HL-60/S4 (cell line): ENCODE data around the gene CCSER1.
"Not testable (repeated sequence)": the region's sequence is repeated elsewhere in the genome, so short reads cannot be mapped to it uniquely, and the experiment has no call there.

ENCODE experiments used
- in situ Hi-C: fragments of 300-500 bp; cut with MboI; formaldehyde crosslinking; loops from 2 replicates; pipeline ENCODE4 v1.14.3; 2022; ENCODE audit warnings: low sequenced_read_pairs

The CCSER1 gene

DNA sequence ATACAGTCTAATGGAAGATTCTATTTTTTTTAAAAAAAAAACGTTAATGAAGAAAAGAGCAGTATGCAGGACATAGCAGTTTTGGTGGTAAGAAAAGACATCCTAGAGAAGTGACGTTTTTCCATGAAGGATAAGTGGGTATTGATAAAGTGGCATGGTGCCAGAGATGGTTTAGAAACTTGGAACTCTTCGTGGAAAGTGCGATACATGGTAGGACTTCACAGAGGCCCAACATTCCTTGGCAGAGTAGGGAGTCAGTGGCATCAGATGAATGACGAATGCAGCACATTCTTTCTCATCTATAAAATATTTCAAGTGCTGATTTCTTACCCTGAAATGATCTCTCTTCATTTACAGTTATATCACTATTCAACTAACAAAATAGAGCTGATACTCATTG, 298.7 kb downstream of the CCSER1 start:
- in situ Hi-C loops: no loop called here

DNA sequence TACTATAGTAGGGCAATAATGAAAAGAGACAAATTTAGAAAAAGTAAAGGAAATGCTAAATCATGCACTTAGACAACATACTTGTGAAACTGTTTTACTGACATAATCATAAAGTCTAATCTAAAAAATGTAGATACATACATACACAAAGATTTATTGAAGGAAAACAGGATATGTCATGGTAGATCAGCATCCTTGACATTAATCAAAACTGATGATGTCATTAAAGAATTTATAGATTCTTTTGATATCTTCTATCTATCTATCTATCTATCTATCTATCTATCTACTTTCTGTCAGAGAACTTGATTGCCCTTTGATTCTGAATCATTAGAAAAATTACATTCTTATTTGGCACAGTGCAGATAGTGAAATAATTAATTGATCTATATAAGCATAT, 311.3 kb downstream of the CCSER1 start:
- in situ Hi-C loops: no loop called here

GRCh38 chr4:90441770-90442169, 314.6 kb downstream of the CCSER1 start:
- in situ Hi-C loops: no loop called here

DNA sequence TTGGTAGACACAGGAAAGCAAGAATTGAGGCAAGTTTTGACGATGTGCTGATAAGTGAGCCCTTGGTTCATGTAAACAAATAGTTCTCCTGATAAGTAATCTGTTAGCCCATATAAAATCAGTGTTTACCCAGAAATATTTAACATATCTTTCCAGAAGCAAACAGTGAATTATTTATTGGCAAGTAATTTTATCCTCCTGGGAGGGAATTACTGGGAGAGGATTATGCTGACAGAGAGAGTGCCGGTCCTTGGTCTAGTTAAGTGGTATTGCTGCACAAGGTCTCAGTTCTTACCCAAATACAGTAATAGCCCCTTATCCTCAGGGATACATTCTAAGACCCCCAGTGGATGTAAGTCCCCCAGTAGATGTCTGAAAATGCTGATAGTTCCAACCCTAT, 315.4 kb downstream of the CCSER1 start:
- in situ Hi-C loops: no loop called here

DNA sequence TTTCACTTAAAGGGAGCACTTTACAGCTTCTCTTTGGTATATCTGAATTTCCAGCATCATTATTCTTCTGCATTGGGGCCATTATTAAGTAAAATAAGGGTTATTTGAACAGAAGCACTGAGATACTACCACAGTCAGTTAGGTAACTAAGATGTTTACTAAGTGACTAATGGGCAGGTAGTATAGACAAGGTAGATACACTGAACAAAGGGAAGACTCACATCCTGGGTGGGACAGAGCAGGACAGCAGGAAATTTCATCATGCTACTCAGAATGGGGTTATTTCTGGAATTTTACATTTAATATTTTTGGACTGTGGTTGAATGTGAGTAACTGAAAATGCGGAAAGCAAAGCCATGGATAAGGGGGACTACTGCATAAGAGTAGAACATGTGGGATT, 316.0 kb downstream of the CCSER1 start:
- in situ Hi-C loops: no loop called here

DNA sequence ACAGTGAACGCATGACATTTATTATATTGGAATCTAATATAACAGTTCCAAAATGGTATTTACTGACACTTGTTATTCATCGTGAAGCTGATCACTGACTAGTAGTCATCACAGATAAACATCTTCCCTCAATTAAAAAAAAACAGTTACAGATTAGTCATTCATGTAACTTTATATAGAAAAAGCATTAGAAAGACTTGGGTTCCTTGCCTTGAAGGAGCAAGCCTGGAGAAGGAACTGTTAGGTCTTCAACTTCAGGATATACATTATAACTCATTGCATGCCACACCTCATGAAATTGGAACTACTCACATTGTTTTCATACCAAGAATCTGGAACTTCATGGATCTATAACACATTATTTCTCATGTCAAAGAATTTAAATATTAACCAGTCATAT, 317.7 kb downstream of the CCSER1 start:
- in situ Hi-C loops: no loop called here

- in situ Hi-C loops: no loop called here
Measured at GRCh38 chr4:90445380-90445779, 318.2 kb downstream of the CCSER1 start.

DNA sequence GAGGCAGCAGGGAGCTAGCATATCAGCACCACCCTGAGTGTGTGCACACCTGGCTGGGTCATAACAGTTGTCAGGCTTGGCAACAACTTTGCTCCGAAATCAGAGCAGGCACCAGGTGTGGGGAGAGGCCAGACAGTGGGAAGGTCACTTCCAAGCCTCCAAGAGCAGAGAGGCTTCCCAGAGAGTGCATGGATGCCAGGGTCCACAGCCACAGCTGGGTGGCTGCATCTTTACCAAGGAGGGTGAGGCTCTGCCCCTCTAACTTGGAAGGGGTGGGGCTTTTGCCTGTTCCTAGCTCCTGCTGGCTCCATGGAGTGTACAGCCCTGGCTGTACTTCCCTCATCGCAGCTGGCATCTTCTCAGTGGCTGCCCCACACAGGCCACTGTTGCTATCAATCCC, 322.4 kb downstream of the CCSER1 start:
- in situ Hi-C loops: no loop called here

GRCh38 chr4:90456891-90457290, 329.7 kb downstream of the CCSER1 start:
- in situ Hi-C loops: no loop called here

DNA sequence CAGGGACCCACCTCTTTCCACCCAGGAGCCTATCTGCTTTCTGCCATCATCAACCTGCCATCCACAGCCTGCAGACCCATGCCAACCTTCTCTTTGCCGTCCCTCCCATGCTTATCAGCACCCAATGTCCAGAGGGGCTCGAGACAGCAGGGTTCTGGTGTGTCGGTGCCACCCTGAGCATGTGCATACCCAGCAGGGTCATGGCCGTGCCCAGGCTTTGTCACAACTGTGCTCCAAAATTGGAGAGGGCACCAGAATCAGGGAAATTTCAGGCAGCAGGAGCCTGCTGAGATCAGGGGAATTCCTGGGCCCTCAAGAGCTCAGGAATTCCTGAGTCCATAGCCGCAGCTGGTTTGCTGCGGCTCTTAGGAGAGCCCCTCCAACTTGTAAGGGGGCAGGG, 330.6 kb downstream of the CCSER1 start:
- in situ Hi-C loops: no loop called here

- in situ Hi-C loops: no loop called here
Measured at GRCh38 chr4:90458576-90458975, 331.4 kb downstream of the CCSER1 start.

- in situ Hi-C loops: no loop called here
Measured at GRCh38 chr4:90474484-90474883, 347.3 kb downstream of the CCSER1 start.

GRCh38 chr4:90476019-90476418, 348.8 kb downstream of the CCSER1 start:
- in situ Hi-C loops: no loop called here

- in situ Hi-C loops: no loop called here
Measured at GRCh38 chr4:90476586-90476985, 349.4 kb downstream of the CCSER1 start.

- in situ Hi-C loops: not testable (repeated sequence)
Measured at GRCh38 chr4:90484894-90485293, 357.7 kb downstream of the CCSER1 start.

DNA sequence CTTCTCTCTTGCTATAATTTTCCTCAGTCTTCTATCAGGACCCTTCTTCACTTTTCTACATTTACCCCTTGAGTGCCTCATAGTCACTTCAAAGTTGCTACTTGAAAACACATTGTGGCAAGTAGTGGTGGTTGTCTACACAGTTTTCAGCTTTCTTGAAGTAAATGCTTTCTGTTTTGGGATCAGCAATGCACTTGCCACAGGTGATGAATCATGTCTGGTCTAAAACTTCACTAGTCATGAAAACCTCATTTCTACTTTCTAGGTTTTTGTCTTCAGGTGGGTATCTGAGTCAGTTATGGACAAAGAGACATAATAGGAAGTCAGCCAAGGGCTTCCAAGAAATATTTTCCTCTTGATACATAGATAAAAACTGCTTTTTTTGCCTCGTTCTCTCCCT, 359.2 kb downstream of the CCSER1 start:
- in situ Hi-C loops: no loop called here

GRCh38 chr4:90495211-90495610, 368.0 kb downstream of the CCSER1 start:
- in situ Hi-C loops: no loop called here

GRCh38 chr4:90495936-90496335, 368.7 kb downstream of the CCSER1 start:
- in situ Hi-C loops: no loop called here

DNA sequence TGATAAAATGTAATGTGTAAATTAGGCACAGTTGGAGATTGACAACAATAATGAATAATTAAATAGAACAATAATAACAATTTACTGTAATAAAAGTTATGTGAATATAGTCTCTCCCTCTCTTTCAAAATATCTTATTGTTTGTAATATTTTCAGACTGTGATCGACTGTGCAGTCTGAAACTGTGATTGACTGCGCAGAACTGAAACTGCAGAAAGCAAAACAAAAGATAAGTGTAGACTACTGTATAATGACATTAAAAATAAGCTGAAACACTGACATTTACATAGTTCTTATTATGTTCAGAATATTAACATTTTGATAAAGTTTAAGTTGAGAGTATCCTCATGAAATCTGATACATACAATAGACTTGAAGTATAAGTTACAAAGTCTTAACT, 371.0 kb downstream of the CCSER1 start:
- in situ Hi-C loops: no loop called here

DNA sequence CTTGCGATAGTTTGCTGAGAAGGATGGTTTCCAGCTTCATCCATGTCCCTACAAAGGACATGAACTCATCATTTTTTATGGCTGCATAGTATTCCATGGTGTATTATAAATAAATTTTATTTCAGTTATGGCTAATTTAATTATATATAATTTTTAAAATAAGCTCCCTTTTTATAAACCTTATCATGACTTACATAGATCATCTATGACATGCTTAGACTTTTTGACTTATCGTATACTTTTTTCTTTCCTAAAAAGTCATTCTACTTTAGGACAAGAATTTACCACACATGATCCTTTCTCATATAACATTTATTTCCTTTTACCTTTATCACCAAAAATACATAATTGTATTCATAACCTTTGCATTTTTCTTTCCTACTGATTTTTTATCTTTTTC, 376.5 kb downstream of the CCSER1 start:
- in situ Hi-C loops: no loop called here

DNA sequence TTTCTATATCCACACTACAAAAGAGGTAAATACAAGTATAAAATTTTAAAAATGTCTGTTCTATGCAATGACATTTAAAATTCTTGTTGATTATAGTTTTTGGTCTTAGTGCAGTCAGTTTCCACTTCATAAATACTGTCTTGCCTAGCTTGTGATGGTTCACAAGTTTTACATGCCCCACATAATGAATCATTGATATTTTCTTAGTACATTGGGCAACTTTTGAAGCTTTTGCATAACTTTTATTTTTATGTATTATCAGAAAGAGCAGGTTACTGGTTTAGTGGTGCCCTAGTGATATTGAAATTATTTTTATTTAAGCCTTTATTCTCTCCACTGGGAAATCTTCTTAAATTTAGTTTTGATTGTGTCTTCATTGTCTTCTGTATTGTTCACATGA, 388.0 kb downstream of the CCSER1 start:
- in situ Hi-C loops: no loop called here

GRCh38 chr4:90528551-90528950, 401.4 kb downstream of the CCSER1 start:
- in situ Hi-C loops: no loop called here

DNA sequence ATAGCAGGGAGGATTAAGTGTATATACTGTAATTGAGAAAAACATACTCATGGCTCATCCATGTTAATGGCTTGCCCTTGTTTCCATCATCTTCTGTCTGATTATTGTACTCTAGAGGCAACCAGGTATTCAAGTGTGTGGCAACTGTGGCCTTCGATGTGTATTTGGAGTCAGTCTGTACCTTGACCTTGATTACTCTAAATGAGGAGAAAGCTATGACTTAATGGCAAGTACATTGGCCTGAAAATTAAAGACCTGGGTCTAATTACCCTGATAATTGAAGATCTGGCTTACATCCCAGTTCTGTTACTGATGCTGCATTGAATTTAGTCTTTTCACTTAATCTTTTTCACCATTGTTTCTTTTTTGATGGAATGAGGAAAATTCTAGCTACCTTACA, 409.2 kb downstream of the CCSER1 start:
- in situ Hi-C loops: no loop called here

GRCh38 chr4:90537491-90537890, 410.3 kb downstream of the CCSER1 start:
- in situ Hi-C loops: no loop called here
